Endothelial cell of umbilical vein (primary cell): ENCODE results near the gene NADK. TPM values are rescaled to one million over a fixed set of nuclear protein-coding genes. Genes with fewer than 3 reads are reported as not detected.

Experiments used
- polyA plus RNA-seq, 4 experiments: library from polyadenylated mRNA; depleted of rRNA in 3 of 4; stranded (reverse) in 3 of 4; unstranded in 1 of 4; fragments of >200 nt; gene quantifications; 2 replicates each; pipeline versions ENCODE4 v1.2.1 to v1.2.3, GENCODE V29; 2011 to 2012; ENCODE audit warnings: missing spikeins in 1 of 4
- total RNA-seq: library from RNA; stranded (reverse); gene quantifications from 2 replicates; pipeline ENCODE4 v1.2.3, GENCODE V29; 2021

The NADK gene
- total and polyA plus RNA-seq, 2 donors (not counting 3 experiments of a cell fraction or from before 2014, with no cell fraction given): 68.5 to 88.8 TPM

Other genes with a start within 250 kb of the NADK start
- 7.0 and 8.8 TPM in 2 replicates for gene TMEM240, start 237.8 kb downstream of the NADK start, total RNA-seq
- 5.3 and 7.6 TPM in 2 replicates for gene TMEM240, start 237.8 kb downstream of the NADK start, polyA plus RNA-seq
- 124 and 129 TPM in 2 replicates for gene SSU72, start 203.6 kb downstream of the NADK start, total RNA-seq
- 78.2 and 85.9 TPM in 2 replicates for gene SSU72, start 203.6 kb downstream of the NADK start, polyA plus RNA-seq
- gene FNDC10, start 178.3 kb downstream of the NADK start, total RNA-seq: 1.9 and 2.3 TPM in 2 replicates
- 1.5 and 2.2 TPM in 2 replicates for gene FNDC10, start 178.3 kb downstream of the NADK start, polyA plus RNA-seq
- 39.2 and 45.0 TPM in 2 replicates for gene MIB2, start 163.0 kb downstream of the NADK start, total RNA-seq
- 25.9 and 41.6 TPM in 2 replicates for gene MIB2, start 163.0 kb downstream of the NADK start, polyA plus RNA-seq
- 5.3 TPM in 1 of 2 replicates, not detected in the other for gene MMP23B, start 146.3 kb downstream of the NADK start, total RNA-seq
- gene MMP23B, start 146.3 kb downstream of the NADK start, polyA plus RNA-seq: 0.62 and 1.5 TPM in 2 replicates
- 31.9 and 32.0 TPM in 2 replicates for gene CDK11B, start 119.5 kb downstream of the NADK start, total RNA-seq
- 10.9 and 16.4 TPM in 2 replicates for gene CDK11B, start 119.5 kb downstream of the NADK start, polyA plus RNA-seq
- 46.9 and 51.2 TPM in 2 replicates for gene SLC35E2B, start 85.7 kb downstream of the NADK start, total RNA-seq
- gene SLC35E2B, start 85.7 kb downstream of the NADK start, polyA plus RNA-seq: 26.4 and 28.0 TPM in 2 replicates
- gene CDK11A, start 54.1 kb downstream of the NADK start, total RNA-seq: 50.4 and 53.6 TPM in 2 replicates
- 30.7 and 33.5 TPM in 2 replicates for gene CDK11A, start 54.1 kb downstream of the NADK start, polyA plus RNA-seq
- 519 and 529 TPM in 2 replicates for gene GNB1, start 112.6 kb upstream of the NADK start, total RNA-seq
- 460 and 501 TPM in 2 replicates for gene GNB1, start 112.6 kb upstream of the NADK start, polyA plus RNA-seq
- 0.44 and 0.85 TPM in 2 replicates for gene CALML6, start 136.8 kb upstream of the NADK start, total RNA-seq
- gene CALML6, start 136.8 kb upstream of the NADK start, polyA plus RNA-seq: 0.19 and 0.36 TPM in 2 replicates
- gene TMEM52, start 140.8 kb upstream of the NADK start, total RNA-seq: 1.2 and 1.6 TPM in 2 replicates
- gene TMEM52, start 140.8 kb upstream of the NADK start, polyA plus RNA-seq: 1.7 and 2.0 TPM in 2 replicates
- not detected in 2 replicates for gene CFAP74, start 225.3 kb upstream of the NADK start, total RNA-seq
- gene CFAP74, start 225.3 kb upstream of the NADK start, polyA plus RNA-seq: not detected in 2 replicates
- not detected in 2 replicates for gene GABRD, start 240.9 kb upstream of the NADK start, total RNA-seq
- gene GABRD, start 240.9 kb upstream of the NADK start, polyA plus RNA-seq: not detected in 2 replicates